ENCODE data around the gene HHAT. TPM values are rescaled to one million over a fixed set of nuclear protein-coding genes. Genes with fewer than 3 reads are reported as not detected.

Gene HHAT
- total and polyA plus RNA-seq, 9 of the 15 experiments (the other 6 are each of a cell fraction or from before 2014, with no cell fraction given), result 0.07 to 0.16 (median 0.13) TPM; not detected in 1

DNA sequence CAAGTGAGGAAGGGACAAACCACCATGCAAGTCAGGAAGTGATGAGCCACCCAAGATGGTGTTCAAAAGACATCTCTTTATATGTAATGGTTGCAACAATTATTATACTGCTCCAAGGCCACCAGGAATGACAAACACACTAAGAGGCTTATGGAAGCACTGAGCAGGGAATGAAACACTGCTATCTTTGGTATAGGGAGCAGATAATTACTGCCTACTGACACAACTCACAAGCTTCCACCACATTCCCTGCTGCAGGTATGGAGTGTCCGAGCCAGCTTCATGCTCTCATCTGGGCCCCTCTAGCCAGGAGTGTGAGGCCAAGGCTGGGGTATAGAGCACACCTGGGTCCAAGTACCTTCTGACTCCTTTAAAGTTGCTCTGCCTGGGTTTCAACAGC is 371.4 kb downstream of the HHAT start:
- H2AFZ ChIP-seq (ENCODE audit: low read depth, low read length), result no peak overlapping the region
- H3K36me3 ChIP-seq (ENCODE audit: control insufficient read depth, insufficient read depth, low read length), result no peaks in the 10 kb centered on the region
- WGBS (ENCODE audit: insufficient coverage, low coverage, missing lambda C conversion rate), result 6% methylated on average over 1 of the region's 1 CpG
- H3K9me3 ChIP-seq (replicated peaks; ENCODE audit: control insufficient read depth, insufficient read depth, low read depth, low read length), result no peaks in the 10 kb centered on the region
- POLR2A ChIA-PET, result no interaction called here
- CTCF ChIA-PET (ENCODE audit: low intra/inter-chr PET ratio), result no interaction called here
- no peak for DNase-seq (ENCODE audit: extremely low read depth in 1 of 4, low spot score in 3 of 4)
- FAIRE-seq, result no peak
- H3K4me3 ChIP-seq, result no peak overlapping the region
- H3K4me2 ChIP-seq (ENCODE audit: insufficient read depth, low read length), result no peak overlapping the region
- in situ Hi-C loops (cut with MboI), result no loop called here
- no peak for ATAC-seq
- no peaks in the 10 kb centered on the region for H3K79me2 ChIP-seq (ENCODE audit: control insufficient read depth, insufficient read depth, low read length)
- no TSS peak for BruUV-seq (replicated peaks)
- H3K9me1 ChIP-seq (ENCODE audit: control insufficient read depth, insufficient read depth, low read length), result no peaks in the 10 kb centered on the region
- H3K27me3 ChIP-seq (ENCODE audit: control insufficient read depth in 2 of 2, insufficient read depth in 2 of 2, low read length in 2 of 2), result no peaks in the 10 kb centered on the region
- no peaks in the 10 kb centered on the region for H3K4me1 ChIP-seq (replicated peaks in 1 of 2; ENCODE audit: control insufficient read depth in 2 of 2, insufficient read depth in 2 of 2, low read length in 2 of 2)
- intact Hi-C loops (cut with micrococcal nuclease), result no loop called here
- H3K27ac ChIP-seq (ENCODE audit: extremely low read depth, low read depth, low read length), result no peak overlapping the region
- H3K9ac ChIP-seq (ENCODE audit: insufficient read depth in 1 of 2, low read depth in 2 of 2, low read length in 2 of 2), result no peak overlapping the region
- H4K20me1 ChIP-seq (replicated peaks; ENCODE audit: control insufficient read depth, insufficient read depth, low read length), result 0 out of 2 replicates have a peak, but pooled peaks cover 2% of the 10 kb centered on the region
- no peak for TF ChIP-seq RBM34 (IDR thresholded peaks at IDR 0.05; ENCODE audit: borderline replicate concordance, insufficient read depth, low read length)
- TF ChIP-seq TAF9B (IDR thresholded peaks at IDR 0.05; ENCODE audit: partially characterized antibody), result no peak
- TF ChIP-seq CC2D1A (IDR thresholded peaks at IDR 0.05), result no peak
- no peak for TF ChIP-seq KDM1A (IDR thresholded peaks at IDR 0.05)
- TF ChIP-seq POLR3A (IDR thresholded peaks at IDR 0.05; ENCODE audit: borderline replicate concordance, extremely low read depth, insufficient read depth, insufficient read length), result no peak
- TF ChIP-seq, protein P1, sequence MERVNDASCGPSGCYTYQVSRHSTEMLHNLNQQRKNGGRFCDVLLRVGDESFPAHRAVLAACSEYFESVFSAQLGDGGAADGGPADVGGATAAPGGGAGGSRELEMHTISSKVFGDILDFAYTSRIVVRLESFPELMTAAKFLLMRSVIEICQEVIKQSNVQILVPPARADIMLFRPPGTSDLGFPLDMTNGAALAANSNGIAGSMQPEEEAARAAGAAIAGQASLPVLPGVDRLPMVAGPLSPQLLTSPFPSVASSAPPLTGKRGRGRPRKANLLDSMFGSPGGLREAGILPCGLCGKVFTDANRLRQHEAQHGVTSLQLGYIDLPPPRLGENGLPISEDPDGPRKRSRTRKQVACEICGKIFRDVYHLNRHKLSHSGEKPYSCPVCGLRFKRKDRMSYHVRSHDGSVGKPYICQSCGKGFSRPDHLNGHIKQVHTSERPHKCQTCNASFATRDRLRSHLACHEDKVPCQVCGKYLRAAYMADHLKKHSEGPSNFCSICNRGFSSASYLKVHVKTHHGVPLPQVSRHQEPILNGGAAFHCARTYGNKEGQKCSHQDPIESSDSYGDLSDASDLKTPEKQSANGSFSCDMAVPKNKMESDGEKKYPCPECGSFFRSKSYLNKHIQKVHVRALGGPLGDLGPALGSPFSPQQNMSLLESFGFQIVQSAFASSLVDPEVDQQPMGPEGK (CRISPR knock-in tag; IDR thresholded peaks at IDR 0.05; ENCODE audit: borderline replicate concordance), result no peak
- TF ChIP-seq, protein P2, sequence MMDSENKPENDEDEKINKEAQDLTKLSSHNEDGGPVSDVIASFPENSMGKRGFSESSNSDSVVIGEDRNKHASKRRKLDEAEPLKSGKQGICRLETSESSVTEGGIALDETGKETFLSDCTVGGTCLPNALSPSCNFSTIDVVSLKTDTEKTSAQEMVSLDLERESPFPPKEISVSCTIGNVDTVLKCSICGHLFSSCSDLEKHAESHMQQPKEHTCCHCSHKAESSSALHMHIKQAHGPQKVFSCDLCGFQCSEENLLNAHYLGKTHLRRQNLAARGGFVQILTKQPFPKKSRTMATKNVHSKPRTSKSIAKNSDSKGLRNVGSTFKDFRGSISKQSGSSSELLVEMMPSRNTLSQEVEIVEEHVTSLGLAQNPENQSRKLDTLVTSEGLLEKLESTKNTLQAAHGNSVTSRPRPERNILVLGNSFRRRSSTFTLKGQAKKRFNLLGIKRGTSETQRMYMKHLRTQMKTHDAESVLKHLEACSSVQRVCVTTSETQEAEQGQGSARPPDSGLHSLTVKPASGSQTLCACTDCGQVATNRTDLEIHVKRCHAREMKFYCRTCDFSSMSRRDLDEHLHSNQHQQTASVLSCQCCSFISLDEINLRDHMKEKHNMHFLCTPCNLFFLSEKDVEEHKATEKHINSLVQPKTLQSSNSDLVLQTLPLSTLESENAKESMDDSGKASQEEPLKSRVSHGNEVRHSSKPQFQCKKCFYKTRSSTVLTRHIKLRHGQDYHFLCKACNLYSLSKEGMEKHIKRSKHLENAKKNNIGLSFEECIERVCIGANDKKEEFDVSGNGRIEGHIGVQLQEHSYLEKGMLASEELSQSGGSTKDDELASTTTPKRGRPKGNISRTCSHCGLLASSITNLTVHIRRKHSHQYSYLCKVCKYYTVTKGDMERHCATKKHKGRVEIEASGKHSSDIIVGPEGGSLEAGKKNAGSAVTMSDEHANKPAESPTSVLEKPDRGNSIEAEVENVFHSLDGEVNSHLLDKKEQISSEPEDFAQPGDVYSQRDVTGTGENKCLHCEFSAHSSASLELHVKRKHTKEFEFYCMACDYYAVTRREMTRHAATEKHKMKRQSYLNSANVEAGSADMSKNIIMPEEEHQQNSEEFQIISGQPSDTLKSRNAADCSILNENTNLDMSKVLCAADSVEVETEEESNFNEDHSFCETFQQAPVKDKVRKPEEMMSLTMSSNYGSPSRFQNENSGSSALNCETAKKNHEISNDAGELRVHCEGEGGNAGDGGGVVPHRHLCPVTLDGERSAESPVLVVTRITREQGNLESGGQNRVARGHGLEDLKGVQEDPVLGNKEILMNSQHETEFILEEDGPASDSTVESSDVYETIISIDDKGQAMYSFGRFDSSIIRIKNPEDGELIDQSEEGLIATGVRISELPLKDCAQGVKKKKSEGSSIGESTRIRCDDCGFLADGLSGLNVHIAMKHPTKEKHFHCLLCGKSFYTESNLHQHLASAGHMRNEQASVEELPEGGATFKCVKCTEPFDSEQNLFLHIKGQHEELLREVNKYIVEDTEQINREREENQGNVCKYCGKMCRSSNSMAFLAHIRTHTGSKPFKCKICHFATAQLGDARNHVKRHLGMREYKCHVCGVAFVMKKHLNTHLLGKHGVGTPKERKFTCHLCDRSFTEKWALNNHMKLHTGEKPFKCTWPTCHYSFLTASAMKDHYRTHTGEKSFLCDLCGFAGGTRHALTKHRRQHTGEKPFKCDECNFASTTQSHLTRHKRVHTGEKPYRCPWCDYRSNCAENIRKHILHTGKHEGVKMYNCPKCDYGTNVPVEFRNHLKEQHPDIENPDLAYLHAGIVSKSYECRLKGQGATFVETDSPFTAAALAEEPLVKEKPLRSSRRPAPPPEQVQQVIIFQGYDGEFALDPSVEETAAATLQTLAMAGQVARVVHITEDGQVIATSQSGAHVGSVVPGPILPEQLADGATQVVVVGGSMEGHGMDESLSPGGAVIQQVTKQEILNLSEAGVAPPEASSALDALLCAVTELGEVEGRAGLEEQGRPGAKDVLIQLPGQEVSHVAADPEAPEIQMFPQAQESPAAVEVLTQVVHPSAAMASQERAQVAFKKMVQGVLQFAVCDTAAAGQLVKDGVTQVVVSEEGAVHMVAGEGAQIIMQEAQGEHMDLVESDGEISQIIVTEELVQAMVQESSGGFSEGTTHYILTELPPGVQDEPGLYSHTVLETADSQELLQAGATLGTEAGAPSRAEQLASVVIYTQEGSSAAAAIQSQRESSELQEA (IDR thresholded peaks at IDR 0.05; ENCODE audit: low read depth), result no peak
- TF ChIP-seq ZNF79 (CRISPR knock-in tag; IDR thresholded peaks at IDR 0.05; ENCODE audit: low read depth), result no peak
- TF ChIP-seq ZNF431 (CRISPR knock-in tag; IDR thresholded peaks at IDR 0.05), result no peak
- no peak for TF ChIP-seq ZNF134 (CRISPR knock-in tag; conservative IDR thresholded peaks at IDR 0.05)
